Activated CD4-positive, alpha-beta T cell treated with anti-CD3 and anti-CD28 coated beads for 4 hours (primary cell): ENCODE measurements around the gene DNAH8.

Source experiments
- DNase-seq, 2 donors: peaks; one replicate each; pipeline ENCODE4 v3.0.0-alpha.2; 2020

Gene DNAH8, protein sequence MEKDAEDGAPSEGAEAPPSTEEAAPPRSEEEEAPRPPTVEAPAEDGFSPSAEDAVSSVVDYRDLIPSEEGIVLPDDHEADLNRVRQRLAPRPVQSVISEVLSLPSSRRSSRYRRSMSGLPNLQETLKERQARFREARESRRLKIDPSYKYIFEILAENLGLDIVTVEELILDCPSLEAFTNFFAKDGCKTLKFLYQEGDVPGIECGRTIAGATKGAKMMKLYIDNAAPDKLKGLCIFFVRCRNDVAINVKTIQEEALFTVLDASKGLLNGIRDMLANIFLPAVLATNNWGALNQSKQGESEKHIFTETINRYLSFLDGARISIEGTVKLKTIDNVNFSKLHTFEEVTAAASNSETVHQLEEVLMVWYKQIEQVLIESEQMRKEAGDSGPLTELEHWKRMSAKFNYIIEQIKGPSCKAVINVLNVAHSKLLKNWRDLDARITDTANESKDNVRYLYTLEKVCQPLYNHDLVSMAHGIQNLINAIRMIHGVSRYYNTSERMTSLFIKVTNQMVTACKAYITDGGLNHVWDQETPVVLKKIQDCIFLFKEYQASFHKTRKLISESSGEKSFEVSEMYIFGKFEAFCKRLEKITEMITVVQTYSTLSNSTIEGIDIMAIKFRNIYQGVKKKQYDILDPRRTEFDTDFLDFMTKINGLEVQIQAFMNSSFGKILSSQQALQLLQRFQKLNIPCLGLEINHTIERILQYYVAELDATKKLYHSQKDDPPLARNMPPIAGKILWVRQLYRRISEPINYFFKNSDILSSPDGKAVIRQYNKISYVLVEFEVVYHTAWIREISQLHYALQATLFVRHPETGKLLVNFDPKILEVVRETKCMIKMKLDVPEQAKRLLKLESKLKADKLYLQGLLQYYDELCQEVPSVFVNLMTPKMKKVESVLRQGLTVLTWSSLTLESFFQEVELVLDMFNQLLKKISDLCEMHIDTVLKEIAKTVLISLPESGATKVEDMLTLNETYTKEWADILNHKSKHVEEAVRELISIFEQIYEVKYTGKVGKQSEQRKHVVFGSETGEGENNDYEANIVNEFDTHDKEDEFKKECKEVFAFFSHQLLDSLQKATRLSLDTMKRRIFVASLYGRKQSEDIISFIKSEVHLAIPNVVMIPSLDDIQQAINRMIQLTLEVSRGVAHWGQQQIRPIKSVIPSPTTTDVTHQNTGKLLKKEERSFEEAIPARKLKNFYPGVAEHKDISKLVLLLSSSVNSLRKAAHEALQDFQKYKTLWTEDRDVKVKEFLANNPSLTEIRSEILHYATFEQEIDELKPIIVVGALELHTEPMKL (N-terminal part only)

DNA sequence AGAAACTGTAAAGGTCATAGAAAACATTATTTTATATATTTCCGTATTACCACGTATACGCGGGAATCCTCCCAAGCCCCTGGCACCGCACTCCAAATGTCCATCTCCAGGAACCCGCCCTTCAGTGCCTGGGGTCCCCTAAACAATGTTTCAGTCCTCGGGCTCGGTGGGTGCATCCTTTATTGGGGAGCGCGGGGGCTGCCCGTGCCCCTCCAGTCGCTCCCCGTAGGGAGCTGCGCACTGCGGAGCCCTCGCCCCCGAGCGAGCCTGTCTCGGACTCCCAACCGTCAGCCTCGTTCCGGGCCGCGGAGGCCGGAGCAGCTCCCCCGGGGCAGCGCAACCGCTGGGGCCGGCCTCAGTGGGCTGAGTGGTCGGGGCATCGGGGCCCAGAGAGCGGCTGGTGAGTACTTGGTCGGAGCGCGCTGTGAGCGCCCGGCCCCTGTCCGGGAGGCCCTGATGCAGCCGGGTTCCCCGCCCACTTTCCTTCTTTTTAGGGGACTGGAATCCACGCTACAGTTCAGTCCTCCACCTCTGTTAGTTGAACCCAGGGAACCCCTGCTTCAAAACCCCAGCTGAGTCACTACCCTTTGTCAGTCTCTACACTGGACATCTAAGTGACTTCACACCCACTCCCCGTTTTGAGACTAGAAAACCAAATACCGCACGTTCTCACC lies at the start of gene DNAH8:
Gene DNAH8, plus strand, starts transcription at position 296 of the 674 bp plus-strand sequence. CDS start 7,499 bp downstream, outside the sequence.
- peak in 1 of 2 donors; percentile 10 for DNase-seq

DNA sequence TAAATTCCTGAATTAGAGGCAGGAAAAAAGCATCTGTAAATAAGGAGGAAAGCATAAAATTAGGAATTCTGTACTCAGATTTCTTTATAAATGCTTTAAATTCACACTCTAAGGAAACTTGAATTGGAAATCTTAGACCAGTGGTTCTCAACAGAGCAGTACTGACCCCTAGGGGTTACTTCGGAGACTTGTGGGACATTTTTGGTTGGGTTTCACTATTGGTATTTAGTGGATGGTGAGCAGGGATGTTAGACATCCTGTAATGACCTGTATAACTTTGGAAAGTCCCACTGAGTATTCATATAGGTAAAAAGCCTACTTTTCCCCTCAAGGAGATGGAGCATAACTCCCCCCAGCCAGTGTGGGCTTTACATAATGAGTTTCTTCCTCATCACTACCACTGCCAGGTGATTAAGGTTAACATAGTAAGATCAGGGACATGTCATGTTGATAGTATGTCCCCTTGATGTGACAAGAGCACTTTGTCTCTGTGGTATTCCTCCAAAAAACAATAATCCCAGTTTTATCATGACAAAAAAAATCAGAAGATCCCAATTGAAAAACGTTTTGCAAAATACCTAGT lies 43.1 kb upstream of the DNAH8 start:
- peak; percentile 31 to 37 for DNase-seq

DNA sequence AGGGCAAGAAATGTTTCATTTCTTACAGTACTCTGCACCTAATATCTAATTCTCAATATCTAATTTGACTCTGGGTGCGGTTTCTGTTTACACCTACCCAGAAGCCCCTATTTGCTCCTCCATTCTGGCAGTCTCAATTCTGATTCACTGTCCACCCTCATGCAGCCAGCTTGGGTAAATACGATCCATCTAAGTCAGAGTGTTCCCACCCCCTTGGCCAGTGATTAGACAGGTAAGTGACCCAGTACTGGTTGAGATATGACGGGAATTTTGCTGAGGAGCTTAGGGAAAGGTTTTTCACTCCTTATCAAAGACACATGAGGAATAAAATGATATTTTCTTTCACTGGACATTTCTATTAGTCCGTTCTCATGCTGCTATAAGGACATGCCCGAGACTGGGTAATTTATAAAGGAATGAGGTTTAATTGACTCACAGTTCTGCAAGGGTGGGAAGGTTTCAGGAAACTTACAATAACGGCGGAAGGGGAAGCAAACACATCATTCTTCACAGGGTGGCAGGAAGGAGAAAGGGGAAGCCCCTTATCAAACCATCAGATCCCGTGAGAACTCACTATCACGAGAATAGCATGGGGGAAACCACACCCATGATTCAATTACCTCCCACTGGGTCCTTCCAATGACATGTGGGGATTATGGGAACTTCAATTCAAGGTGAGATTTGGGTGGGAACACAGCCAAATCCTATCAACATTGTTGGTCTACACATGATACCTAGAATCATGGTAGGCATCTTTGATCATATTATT lies 41.5 kb upstream of the DNAH8 start:
- peak; percentile 3 to 11 for DNase-seq

DNA sequence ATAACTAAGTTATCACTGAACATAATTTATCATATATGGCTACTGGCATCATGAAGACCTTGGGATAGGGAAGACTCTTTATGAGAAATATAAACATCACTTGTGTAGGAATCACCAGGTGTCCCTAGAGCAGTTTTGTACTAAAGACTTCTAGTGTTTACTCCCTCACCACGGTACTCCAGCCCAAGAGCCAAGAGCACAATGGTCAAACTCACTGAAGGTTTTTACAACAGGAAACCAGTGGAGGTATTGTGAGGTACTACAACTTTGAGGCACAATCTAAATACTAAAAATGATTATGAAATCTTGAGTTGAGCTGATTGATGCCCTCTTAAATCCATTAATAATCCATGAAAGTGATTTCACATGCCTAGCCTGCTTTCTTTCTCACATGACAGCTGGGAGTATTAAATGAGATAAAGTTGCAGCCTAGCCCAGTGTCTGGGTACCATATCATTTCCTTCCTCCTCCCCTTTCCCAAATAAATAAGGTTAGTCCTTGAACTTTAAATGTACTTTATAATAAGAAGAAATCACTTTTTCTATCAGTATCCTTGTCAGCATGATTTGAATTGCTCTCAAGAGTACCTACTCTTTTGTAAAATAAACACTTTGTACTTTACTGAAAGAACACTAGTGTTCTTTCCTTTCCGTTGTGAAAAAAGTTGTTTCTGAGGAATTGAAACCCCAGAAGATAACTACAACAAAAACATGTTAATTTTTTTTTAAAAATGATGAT lies 38.7 kb upstream of the DNAH8 start:
- DNase-seq = no peak

DNA sequence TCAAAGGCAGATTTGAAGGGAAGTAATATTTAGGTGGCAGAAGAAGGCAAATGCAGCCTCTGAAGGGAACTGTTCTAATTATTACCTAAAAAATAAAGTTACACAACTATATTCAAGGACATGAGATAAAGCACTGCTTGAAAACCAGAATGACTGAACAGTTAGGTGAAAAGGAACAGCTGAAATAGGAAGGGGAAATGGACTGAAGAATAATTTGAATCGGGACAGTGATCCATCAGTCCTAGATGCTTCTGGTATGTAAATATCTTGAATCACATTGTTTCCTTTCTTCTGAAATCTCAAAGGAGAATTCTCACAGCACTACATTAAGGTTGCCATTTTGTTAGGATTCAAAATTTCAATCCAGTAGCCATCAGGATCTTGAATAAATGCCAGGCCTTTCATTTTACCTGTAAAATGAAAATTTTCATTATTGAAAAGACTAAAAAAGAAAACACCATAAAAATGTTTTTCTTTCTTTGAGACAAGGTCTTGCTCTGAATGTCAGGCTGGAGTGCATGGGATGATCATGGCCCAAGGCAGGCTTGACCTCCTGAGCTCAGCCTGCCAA lies 38.1 kb upstream of the DNAH8 start:
- no peak for DNase-seq

DNA sequence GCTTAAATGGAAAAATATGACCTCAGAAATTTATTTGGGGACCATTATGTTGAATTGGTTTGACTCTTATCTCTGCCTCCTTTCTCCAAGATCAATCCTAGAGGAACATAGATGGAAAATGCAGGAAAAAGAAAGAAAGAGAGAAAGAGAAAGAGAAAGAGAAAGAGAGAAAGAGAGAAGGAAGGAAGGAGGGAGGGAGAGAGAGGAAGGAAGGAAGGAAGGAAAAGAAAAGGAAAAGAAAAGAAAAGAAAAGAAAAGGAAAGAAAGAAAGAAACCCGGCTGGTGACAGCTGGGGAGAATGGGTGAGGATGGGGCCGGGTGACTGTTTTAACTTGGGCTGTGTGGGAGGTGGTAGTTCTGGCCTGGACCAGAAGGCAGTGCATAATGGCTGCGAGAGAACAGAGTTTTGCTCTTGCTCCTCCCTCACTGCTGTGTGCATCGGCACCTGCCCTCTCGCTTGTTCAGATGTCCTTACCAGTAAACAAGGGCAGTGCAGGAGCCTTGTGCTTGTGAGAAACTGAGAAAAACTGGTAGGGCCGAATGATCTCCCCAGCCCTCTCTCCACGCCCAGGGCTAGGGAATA lies 36.8 kb upstream of the DNAH8 start:
- DNase-seq = no peak

DNA sequence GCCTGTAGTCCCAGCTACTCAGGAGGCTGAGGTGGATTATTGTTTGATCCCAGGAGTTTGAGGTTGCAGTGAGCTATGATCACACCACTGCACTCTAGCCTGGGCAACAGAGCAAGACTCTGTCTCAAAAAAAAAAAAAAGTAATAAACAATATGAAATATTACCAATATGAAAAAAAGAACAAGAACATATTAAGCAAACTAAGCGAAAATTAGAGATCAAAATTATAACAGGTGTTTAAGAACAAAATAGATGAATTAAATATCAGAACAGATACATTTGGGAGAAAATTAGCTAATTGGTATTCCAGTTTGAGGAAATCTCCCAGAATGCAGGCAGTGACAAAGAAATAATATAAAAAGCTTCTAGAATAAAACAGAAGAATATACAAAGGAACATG lies 35.4 kb upstream of the DNAH8 start:
- no peak for DNase-seq

DNA sequence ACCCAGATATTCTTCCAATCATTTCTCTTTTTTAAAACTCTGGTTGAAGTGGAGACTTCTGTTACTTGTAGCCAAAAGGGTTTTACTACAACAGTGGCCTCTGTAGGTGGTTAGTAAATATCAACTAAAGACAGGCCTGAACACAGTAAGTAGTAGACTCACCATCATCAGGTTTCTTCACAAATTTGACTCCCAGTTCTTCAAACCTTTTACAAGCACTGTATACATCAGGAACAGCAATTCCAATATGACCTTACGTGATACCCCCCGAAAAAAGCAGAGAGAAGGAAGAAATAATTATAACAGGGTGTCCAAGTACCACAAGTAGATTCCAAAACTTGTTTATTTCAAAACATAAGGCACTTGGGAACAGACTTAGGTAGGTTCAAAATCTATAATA lies 33.3 kb upstream of the DNAH8 start:
- no peak for DNase-seq

DNA sequence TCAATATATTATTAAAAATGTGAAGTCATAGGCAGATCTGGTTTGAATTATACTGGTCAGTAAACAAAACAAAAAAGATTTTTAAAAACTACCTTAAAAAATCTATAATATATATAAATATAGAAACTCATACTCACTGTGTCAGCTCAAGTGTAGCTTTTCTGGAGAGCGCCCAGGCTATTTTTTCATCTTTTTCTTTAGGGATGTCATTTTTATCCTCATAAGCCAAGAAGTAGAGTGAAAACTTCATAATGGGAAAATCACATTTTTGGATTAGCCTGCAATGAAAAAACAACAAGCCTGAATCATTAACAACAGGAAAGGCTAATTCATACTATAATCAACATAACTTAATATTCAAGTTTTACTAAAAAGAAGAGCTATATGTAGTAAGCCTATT lies 30.9 kb upstream of the DNAH8 start:
- DNase-seq = no peak

DNA sequence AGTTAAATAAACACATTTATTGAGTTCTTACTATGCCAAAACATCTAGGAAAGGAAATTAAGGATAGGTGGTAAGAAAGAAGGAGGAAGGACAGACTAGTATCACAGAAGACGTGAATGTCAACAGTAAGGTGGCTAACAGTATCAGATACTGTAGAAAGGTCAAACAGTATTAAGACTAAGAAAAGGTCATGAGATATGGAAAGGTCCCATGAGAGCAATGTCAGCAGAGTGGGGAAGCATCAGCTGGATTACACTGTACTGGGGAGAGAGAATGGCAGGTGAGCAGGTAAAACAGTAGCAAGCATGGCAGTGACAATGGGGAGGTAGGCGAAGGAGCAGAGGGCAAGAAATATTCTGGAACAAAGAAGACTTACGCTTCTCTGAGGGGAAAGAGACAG lies 30.2 kb upstream of the DNAH8 start:
- DNase-seq = no peak

DNA sequence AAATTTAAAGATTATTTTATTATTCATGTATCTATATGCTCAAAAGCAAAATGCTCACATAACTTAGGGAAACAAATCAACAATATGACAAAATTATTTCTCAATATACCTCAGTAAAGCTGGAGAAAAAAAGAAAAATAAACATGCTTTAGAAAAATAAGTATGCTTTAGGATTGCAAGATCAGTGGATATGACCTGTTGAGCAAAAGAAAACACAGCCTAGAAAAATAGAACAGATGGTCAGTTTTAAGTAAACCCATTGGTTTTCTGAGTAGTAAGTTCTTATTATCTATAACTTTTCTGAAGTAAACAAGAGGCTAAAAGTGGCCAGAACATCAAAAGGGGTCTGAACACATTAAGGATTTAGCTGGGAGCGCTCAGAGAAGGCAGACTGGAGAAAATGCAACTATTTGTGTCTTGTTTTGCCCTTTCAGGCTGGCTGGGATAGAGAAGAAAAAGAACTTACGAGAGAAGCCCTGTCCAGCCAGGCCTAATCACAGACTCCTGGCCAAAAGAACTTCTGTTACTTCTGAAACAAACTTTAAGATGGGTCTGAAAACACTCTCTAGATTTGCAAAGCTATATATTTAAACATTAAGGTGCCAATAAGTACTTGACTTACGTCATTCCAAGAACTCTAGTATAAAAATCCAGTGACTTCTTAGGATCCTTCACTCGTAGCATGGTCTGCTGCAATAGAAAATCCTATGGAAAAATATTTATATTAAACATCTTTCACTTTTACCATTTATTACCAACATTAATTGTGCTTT lies 28.7 kb upstream of the DNAH8 start:
- no peak for DNase-seq

DNA sequence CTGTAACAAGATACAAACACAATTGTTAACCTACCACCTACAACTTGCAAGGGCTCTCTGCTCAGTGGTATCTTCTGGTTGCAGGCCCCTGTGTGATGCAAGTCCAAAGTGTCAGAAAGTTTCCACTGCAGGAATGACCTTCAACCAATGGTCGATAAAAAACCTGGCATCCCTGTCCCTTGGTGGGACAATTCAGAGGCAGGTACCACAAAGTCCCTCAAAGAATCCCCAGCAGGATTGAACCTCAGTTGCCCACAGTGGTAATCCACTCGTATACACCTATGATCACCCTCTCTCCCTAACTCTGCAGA lies 28.1 kb upstream of the DNAH8 start:
- DNase-seq = no peak

DNA sequence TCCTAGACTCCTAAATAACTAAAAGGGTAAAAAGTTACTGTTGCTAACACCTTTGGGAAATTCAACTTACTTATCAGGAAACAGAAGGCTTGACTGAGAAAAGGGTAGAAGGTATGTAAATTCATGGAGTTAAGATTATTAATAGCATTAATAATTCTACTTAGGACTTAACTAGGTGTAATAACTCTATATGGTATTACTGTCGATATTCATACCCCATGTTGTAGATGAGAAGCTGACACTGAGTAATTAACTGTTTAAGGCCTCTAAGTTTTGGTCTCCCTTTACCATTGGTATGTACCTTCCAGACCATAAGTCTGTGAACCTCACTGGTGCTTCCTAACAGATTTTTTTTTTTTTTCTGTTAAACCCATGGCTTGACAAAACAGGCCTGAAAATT lies 27.6 kb upstream of the DNAH8 start:
- no peak for DNase-seq

DNA sequence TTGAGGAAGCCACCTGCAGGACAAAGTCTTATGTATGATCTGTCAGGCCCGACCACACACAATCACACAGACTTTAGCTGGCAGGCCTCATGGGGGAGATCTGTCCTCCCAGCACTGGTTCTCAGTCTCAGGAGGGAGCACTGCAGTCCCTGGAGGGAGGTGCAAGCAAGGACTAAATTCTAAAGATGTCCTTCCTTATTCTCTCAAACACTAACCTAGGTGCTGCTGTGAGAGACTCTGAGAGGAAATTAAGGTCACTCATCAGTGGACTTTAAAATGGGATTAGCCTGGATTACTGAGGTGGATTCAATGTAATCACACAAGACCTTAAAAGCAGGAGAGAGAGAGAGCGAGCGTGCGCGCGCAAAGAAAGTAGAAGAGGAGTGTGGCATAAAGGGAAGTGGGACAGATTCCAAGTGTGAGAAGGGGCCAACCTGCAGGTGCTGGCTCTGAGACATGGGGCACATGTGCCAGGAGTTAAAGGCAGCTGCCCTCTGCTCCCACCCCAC lies 26.5 kb upstream of the DNAH8 start:
- no peak for DNase-seq

DNA sequence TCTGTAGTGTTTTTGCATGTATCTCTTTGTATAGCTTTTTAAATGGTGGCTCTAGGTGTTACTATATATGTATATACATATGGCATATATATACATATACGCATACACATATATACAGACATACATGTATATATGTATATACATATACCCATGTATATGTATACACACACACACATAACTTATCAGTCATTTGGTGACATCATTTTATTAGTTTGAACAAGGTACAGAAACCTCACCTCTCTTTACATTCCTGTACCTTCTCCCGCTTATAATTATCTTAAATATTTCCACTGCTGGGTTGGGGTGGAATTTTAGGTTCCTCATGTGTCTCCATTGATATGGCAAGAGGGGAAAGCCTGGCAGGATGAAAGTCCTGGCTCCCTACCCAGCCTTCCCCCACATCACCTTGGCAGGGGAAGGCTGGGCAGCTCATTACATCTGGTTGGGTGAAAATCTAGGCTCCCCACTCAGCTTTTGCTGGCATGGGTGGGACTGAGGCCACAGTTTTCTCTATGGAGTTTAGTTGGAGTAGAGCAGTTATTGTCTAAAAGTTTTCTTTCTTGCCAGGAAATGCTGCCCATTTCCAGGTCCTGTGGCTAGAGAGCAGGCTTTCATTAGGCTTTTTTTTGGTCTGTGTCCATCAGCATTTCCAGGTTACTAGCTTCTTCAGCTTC lies 19.7 kb upstream of the DNAH8 start:
- no peak for DNase-seq

DNA sequence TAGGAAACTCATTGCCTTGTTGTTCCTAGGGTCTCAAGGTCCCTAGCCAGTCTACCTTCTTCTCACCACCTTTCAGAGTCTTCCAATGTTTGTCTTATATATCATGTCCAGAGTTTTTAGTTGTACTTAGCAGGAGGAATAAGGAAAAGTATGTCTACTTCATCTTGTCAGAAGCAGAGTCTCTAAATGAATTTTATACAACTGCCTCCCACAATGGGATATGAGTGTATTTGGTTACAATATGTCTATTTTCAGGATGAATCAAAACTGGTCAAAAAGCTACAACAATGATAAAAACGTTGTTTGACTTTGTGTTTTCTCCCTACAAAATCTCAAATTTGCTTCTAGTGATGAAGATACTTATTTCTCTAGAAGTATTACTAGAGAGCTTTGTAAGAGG lies 19.2 kb upstream of the DNAH8 start:
- no peak for DNase-seq

DNA sequence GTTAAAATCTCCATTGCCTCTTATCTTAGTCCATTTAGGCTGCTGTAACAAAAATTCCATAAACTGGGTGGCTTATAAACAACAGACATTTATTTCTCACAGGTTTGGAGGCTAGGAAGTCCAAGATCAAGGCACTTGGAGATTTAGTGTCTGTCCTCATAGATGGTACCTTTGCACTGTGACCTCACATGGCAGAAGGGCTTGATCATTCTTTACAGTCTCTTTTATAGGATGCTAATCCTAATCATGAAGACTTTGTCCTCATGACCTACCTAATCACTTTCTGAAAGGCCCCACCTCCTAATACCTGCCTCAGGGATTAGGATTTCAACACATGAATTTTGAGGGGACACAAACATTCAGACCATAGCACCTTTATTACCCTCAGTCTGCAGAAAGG lies 18.8 kb upstream of the DNAH8 start:
- no peak for DNase-seq

DNA sequence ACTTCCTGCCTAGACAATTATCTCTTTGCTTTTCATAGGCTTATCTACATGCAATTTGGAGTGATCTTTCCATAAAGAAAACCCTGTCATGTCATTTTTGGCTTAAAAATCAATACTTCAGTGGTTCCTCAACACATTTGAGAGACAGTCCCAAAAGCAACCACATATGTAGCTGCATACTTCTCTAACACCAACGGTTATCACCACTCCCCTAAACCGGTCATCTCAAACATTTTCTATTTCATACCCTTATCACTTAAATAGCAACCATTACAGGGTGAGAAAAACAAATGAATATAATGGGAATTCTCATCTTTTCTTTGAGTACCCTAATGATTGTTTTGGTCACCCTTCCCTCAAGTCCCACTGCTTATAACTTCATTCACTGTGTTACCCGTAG lies 17.3 kb upstream of the DNAH8 start:
- DNase-seq = no peak
